ENCODE data around the gene DMWD.

Gene DMWD, protein sequence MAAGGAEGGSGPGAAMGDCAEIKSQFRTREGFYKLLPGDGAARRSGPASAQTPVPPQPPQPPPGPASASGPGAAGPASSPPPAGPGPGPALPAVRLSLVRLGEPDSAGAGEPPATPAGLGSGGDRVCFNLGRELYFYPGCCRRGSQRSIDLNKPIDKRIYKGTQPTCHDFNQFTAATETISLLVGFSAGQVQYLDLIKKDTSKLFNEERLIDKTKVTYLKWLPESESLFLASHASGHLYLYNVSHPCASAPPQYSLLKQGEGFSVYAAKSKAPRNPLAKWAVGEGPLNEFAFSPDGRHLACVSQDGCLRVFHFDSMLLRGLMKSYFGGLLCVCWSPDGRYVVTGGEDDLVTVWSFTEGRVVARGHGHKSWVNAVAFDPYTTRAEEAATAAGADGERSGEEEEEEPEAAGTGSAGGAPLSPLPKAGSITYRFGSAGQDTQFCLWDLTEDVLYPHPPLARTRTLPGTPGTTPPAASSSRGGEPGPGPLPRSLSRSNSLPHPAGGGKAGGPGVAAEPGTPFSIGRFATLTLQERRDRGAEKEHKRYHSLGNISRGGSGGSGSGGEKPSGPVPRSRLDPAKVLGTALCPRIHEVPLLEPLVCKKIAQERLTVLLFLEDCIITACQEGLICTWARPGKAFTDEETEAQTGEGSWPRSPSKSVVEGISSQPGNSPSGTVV

DNA sequence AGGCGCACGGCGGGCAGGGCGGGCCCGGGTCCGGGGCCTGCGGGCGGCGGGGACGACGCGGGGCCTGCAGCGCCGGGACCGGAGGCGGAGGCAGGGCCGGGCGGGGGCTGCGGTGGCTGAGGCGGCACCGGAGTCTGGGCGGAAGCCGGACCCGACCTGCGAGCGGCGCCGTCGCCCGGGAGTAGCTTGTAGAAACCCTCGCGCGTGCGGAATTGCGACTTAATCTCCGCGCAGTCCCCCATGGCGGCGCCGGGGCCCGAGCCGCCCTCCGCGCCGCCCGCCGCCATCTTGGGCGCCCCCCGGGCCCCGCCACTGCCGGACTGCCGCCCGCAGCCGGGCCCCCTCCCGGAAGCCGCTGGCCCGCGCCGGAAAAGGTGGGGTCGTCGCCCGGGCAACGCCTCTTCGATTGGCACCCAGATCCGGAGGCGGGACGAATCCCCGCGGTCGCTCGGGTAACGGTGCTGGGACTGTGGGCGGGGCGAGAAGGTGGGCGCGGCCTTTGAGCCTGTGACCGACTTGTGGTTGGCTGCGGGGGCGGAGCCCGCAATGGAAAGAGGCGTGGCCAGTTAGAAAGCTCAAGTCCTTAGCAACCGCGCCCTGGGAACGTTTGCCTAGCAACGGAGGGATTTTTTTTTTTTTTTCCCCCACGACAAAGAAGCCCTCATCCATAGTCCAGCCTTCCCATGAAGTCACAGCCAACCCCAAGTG is at the start of gene DMWD:
Gene DMWD (minus strand): TSS at position 376 of the 708 bp plus-strand sequence. CDS start 89 bp downstream, at position 287.
- TF ChIP-seq ZNF274 (IDR thresholded peaks at IDR 0.05; ENCODE audit: low read depth, low read length) = no peak
- H3K4me3 ChIP-seq (ENCODE audit: low read length) = peak within 1 kb of the TSS; percentile 94

GRCh38 chr19:45842198-45842597 is 49.6 kb upstream of the DMWD start:
- no peak overlapping the region for H3K4me3 ChIP-seq (ENCODE audit: low read length)
- TF ChIP-seq ZNF274 (IDR thresholded peaks at IDR 0.05; ENCODE audit: low read depth, low read length) = no peak

DNA sequence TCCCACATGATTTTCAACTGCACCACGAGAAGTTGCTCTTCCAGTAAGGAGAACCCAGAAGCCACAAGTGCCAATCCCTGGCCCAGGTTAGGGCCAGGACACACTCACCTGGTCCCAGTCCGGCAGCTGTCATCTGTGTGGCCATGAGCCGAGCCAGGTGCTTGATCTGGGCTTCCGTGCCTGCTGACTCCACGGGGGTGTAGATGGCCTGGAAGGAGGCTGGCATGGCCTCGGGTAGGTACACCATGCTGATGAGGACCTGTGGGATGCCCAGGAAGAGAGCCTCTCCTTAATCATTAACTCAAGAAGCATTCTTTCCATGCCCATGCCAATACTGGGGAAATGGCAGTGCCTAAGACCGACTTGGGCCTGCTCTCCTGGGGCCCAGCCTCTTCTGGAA is 42.3 kb upstream of the DMWD start:
- TF ChIP-seq ZNF274 (IDR thresholded peaks at IDR 0.05; ENCODE audit: low read depth, low read length) = no peak
- no peak overlapping the region for H3K4me3 ChIP-seq (ENCODE audit: low read length)

GRCh38 chr19:45828945-45829344 is 36.3 kb upstream of the DMWD start:
- no peak for TF ChIP-seq ZNF274 (IDR thresholded peaks at IDR 0.05; ENCODE audit: low read depth, low read length)
- no peak overlapping the region for H3K4me3 ChIP-seq (ENCODE audit: low read length)

DNA sequence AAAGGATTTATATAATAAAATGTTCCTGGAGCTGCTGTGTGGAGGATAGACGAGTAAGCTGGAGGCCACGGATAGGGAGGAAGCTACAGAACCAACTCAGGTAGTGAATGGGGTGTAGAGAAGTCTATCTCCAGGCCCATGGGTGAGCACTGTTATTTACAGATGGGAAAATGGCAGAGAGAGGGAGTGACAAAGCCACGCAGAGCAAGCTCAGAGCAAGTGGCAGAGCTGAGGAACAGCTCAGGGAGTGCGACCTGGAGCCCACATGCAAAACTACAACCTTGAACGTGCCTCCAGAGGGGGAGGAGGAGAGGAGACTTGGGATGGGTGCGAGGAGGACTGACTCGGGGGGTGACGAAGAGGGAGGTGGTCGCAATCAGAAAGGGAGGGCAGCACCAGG is 35.9 kb upstream of the DMWD start:
- H3K4me3 ChIP-seq (ENCODE audit: low read length) = no peak overlapping the region
- TF ChIP-seq ZNF274 (IDR thresholded peaks at IDR 0.05; ENCODE audit: low read depth, low read length) = no peak

GRCh38 chr19:45827459-45828093 is 34.9 kb upstream of the DMWD start:
- no peak overlapping the region for H3K4me3 ChIP-seq (ENCODE audit: low read length)
- TF ChIP-seq ZNF274 (IDR thresholded peaks at IDR 0.05; ENCODE audit: low read depth, low read length) = no peak

DNA sequence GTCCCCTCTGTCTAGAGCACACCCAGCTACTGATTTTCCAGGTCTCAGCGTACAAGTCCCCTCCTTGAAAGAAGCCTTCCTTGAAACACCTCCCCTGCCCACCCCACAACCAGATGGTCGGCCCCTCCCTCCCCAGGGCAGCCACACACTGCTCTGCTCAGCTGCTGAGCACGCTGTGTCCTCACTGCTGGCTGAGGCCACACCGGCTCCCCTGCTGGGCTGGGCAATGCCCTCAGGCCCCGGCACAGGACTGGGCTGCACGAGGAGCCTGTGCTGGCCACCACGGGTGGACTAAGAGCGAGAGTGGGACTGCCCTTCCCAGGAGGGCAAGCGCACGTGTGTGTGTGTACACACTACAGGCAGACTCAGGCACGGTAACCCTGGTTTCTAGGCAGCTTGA is 34.3 kb upstream of the DMWD start:
- no peak overlapping the region for H3K4me3 ChIP-seq (ENCODE audit: low read length)
- TF ChIP-seq ZNF274 (IDR thresholded peaks at IDR 0.05; ENCODE audit: low read depth, low read length) = no peak

DNA sequence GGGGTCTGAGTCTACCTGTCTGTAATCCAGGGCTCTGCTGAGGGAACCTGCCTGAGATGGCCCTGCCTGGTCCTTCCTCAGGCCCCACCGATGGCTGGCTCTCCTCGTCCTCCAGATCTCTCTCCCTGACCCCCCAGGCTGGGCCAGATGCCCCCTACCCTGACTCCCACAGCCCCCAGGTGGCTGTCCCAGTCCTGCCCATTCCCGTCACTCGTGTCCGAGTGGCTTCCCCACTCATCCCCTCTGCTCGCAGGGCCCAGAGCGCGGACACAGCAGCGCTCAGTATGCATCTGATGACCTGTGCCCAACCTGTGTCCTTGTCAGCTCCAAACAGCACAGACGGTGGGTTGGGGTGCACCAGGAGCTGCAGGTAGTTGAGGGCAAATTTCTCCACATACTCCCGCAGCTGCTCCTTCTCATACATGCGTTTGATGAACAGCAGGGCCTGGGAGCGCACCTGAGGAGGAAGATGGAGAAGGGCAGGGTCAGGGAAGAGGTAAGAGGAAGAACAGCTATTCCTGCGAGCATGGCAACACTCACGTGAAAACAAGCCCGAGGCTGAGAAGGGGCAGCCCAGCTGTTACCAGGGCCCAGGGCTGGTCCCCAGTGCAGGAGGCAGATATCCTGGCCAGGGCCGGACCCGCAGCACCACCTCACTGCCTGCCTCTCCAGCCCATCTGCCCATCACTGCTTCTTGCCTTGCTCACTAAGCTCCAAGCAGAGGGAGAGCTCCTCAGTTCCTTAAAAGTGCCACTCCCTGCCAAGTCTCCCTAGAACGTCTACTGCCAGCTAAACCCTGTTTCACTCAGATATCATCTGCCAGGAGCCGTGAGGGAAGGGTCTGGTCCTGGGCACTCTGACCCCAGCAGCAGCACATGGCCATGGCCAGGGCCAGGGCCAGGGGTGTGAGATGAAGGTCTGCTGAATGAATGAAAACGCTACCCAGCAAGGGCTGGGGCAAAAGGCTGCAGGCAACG is 33.6 kb upstream of the DMWD start:
- no peak for TF ChIP-seq ZNF274 (IDR thresholded peaks at IDR 0.05; ENCODE audit: low read depth, low read length)
- H3K4me3 ChIP-seq (ENCODE audit: low read length) = no peak overlapping the region

- no peak for TF ChIP-seq ZNF274 (IDR thresholded peaks at IDR 0.05; ENCODE audit: low read depth, low read length)
- no peak overlapping the region for H3K4me3 ChIP-seq (ENCODE audit: low read length)
Measured at GRCh38 chr19:45825263-45825605, 32.6 kb upstream of the DMWD start.

DNA sequence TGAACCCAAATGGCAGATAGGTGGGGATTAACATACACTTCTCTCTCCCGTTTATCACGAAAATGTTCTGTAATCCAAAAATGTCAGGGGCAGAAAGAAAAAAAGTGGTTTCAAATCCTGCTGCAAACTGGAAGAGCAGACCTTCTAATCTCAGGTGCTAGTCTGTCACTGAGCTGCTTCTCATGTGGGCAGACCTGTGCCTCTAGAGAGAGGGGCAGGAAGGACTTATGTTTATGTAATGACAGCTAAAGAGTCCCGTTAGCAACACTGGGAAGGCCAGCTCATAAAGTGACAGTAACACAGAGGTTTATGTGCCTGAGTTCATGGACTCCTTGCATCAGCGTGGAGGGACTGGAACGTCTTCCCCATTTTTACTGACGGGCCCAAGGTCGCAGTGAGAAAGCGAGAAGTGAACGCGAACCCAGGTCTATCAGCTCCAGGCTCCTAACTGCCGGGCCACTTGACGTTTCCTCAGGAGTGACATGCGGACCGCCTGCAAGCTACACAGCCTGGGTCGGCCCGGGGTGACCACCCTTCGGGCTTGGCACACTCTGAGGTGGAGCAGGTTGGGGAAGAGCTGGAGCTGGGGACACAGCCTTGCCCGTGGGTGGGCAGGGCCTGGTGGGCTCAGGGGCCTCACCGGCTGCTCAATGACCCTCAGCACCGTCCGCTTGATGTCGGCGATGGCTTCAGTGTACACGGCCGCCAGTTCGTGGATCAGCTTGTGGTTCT is 32.1 kb upstream of the DMWD start:
- H3K4me3 ChIP-seq (ENCODE audit: low read length) = no peak overlapping the region
- no peak for TF ChIP-seq ZNF274 (IDR thresholded peaks at IDR 0.05; ENCODE audit: low read depth, low read length)

DNA sequence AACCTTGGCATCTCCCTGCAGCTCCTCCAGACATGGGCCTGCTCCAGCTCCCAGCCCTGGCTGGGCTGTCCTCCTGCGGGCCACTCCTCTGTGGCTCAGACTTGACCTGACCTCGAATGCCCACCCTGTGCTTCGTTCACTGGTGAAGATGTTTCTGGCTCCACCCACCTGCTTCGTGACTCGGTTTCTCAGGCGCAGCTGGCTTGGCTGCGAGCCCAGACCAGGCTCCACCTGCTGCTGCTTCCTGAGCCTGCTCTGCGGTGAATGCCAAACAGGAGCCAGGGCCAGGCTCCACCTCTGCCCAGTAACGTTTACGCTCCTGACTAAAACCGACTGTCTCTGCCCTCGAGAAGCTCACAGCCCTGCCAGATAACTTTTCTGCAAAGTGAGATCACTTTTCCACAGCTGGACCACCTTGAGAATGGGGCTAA is 31.4 kb upstream of the DMWD start:
- TF ChIP-seq ZNF274 (IDR thresholded peaks at IDR 0.05; ENCODE audit: low read depth, low read length) = no peak
- H3K4me3 ChIP-seq (ENCODE audit: low read length) = no peak overlapping the region

GRCh38 chr19:45823182-45823581 is 30.5 kb upstream of the DMWD start:
- no peak overlapping the region for H3K4me3 ChIP-seq (ENCODE audit: low read length)
- TF ChIP-seq ZNF274 (IDR thresholded peaks at IDR 0.05; ENCODE audit: low read depth, low read length) = no peak

DNA sequence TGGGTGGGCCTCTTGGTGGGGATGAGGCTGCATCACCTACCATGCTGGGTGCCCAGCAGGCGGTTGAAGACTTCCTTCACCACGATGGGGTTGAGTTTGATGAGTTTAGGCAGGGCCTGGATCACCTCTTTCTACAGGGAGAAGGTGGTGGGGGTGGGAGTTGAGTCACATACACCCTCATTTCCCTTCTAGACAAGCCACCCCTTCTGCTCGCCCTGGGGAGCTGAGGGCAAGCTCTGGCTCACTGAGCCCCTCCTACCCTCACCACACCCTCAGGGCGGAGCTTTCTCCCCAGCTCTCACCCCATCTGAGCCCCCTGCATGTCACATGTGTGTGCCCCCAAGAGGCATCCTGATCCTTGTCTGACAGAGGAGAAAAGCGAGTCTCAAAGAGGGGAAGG is 30.1 kb upstream of the DMWD start:
- TF ChIP-seq ZNF274 (IDR thresholded peaks at IDR 0.05; ENCODE audit: low read depth, low read length) = no peak
- H3K4me3 ChIP-seq (ENCODE audit: low read length) = no peak overlapping the region
